ENCODE measurements around the gene PRRC2A.

The PRRC2A gene

DNA sequence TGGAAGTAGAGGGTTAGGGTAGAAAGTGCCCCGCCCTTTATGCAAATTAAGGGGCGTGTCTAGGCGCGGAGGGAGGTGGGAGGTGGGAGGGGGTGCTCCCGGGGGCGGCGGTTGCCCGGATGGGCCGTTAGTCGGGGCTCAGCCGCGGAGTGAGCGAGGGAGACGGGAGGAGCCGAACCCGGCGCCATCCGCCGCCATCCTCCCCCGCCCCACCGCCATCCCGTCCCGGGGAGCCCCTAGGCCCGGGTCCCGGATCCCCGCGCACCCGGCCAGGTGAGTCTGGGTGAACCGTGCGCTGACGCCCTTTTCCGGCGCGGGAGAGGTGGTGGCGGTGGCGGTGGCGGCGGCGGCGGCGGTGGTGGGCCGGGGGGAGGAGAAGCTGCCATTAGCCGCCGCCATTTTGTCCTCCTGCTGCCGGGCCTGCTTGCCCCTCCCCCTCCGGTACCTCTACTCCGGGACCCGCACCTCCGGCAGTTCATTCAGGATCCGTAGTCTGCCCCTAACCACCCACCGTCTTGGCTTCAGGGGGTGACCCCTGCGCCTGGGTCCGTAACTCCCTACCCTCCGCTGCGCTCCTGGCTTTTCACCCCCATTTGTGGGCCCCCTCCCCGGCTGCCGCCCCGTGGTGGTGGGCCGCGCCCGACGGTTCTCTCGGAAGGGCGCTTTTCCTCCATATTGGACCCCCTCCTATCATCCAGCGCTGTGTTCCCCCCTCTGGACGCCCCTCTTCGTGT is at the start of gene PRRC2A:
PRRC2A (plus strand) TSS at position 130 of the 734 bp plus-strand sequence. CDS start 2,075 bp downstream, outside the sequence.
- DNase-seq (ENCODE audit: low read depth, low spot score) = peak; percentile 78

DNA sequence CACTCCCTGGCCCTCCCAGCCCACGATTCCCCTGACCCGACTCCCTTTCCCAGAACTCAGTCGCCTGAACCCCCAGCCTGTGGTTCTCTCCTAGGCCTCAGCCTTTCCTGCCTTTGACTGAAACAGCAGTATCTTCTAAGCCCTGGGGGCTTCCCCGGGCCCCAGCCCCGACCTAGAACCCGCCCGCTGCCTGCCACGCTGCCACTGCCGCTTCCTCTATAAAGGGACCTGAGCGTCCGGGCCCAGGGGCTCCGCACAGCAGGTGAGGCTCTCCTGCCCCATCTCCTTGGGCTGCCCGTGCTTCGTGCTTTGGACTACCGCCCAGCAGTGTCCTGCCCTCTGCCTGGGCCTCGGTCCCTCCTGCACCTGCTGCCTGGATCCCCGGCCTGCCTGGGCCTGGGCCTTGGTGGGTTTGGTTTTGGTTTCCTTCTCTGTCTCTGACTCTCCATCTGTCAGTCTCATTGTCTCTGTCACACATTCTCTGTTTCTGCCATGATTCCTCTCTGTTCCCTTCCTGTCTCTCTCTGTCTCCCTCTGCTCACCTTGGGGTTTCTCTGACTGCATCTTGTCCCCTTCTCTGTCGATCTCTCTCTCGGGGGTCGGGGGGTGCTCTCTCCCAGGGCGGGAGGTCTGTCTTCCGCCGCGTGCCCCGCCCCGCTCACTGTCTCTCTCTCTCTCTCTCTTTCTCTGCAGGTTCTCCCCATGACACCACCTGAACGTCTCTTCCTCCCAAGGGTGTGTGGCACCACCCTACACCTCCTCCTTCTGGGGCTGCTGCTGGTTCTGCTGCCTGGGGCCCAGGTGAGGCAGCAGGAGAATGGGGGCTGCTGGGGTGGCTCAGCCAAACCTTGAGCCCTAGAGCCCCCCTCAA is 48.2 kb upstream of the PRRC2A start, which contains the start of gene LTA:
LTA (plus strand) TSS at position 249 of the 871 bp plus-strand sequence; CDS start at position 703, 454 bp downstream.
- DNase-seq (ENCODE audit: low read depth, low spot score) = no peak

DNA sequence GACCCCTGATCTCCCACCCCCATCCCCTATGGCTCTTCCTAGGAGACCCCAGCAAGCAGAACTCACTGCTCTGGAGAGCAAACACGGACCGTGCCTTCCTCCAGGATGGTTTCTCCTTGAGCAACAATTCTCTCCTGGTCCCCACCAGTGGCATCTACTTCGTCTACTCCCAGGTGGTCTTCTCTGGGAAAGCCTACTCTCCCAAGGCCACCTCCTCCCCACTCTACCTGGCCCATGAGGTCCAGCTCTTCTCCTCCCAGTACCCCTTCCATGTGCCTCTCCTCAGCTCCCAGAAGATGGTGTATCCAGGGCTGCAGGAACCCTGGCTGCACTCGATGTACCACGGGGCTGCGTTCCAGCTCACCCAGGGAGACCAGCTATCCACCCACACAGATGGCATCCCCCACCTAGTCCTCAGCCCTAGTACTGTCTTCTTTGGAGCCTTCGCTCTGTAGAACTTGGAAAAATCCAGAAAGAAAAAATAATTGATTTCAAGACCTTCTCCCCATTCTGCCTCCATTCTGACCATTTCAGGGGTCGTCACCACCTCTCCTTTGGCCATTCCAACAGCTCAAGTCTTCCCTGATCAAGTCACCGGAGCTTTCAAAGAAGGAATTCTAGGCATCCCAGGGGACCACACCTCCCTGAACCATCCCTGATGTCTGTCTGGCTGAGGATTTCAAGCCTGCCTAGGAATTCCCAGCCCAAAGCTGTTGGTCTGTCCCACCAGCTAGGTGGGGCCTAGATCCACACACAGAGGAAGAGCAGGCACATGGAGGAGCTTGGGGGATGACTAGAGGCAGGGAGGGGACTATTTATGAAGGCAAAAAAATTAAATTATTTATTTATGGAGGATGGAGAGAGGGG is 47.0 kb upstream of the PRRC2A start:
- peak; percentile 71 for DNase-seq (ENCODE audit: low read depth, low spot score)

DNA sequence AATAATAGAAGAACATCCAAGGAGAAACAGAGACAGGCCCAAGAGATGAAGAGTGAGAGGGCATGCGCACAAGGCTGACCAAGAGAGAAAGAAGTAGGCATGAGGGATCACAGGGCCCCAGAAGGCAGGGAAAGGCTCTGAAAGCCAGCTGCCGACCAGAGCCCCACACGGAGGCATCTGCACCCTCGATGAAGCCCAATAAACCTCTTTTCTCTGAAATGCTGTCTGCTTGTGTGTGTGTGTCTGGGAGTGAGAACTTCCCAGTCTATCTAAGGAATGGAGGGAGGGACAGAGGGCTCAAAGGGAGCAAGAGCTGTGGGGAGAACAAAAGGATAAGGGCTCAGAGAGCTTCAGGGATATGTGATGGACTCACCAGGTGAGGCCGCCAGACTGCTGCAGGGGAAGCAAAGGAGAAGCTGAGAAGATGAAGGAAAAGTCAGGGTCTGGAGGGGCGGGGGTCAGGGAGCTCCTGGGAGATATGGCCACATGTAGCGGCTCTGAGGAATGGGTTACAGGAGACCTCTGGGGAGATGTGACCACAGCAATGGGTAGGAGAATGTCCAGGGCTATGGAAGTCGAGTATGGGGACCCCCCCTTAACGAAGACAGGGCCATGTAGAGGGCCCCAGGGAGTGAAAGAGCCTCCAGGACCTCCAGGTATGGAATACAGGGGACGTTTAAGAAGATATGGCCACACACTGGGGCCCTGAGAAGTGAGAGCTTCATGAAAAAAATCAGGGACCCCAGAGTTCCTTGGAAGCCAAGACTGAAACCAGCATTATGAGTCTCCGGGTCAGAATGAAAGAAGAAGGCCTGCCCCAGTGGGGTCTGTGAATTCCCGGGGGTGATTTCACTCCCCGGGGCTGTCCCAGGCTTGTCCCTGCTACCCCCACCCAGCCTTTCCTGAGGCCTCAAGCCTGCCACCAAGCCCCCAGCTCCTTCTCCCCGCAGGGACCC is 46.1 kb upstream of the PRRC2A start:
- peak; percentile 50 for DNase-seq (ENCODE audit: low read depth, low spot score)

DNA sequence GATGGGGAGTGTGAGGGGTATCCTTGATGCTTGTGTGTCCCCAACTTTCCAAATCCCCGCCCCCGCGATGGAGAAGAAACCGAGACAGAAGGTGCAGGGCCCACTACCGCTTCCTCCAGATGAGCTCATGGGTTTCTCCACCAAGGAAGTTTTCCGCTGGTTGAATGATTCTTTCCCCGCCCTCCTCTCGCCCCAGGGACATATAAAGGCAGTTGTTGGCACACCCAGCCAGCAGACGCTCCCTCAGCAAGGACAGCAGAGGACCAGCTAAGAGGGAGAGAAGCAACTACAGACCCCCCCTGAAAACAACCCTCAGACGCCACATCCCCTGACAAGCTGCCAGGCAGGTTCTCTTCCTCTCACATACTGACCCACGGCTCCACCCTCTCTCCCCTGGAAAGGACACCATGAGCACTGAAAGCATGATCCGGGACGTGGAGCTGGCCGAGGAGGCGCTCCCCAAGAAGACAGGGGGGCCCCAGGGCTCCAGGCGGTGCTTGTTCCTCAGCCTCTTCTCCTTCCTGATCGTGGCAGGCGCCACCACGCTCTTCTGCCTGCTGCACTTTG is 45.1 kb upstream of the PRRC2A start, which contains the start of gene TNF:
TNF (plus strand) TSS at position 231 of the 567 bp plus-strand sequence; CDS start at position 408, 177 bp downstream.
- peak; percentile 37 for DNase-seq (ENCODE audit: low read depth, low spot score)

DNA sequence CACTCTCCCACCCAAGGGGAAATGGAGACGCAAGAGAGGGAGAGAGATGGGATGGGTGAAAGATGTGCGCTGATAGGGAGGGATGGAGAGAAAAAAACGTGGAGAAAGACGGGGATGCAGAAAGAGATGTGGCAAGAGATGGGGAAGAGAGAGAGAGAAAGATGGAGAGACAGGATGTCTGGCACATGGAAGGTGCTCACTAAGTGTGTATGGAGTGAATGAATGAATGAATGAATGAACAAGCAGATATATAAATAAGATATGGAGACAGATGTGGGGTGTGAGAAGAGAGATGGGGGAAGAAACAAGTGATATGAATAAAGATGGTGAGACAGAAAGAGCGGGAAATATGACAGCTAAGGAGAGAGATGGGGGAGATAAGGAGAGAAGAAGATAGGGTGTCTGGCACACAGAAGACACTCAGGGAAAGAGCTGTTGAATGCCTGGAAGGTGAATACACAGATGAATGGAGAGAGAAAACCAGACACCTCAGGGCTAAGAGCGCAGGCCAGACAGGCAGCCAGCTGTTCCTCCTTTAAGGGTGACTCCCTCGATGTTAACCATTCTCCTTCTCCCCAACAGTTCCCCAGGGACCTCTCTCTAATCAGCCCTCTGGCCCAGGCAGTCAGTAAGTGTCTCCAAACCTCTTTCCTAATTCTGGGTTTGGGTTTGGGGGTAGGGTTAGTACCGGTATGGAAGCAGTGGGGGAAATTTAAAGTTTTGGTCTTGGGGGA is 44.4 kb upstream of the PRRC2A start:
- no peak for DNase-seq (ENCODE audit: low read depth, low spot score)

DNA sequence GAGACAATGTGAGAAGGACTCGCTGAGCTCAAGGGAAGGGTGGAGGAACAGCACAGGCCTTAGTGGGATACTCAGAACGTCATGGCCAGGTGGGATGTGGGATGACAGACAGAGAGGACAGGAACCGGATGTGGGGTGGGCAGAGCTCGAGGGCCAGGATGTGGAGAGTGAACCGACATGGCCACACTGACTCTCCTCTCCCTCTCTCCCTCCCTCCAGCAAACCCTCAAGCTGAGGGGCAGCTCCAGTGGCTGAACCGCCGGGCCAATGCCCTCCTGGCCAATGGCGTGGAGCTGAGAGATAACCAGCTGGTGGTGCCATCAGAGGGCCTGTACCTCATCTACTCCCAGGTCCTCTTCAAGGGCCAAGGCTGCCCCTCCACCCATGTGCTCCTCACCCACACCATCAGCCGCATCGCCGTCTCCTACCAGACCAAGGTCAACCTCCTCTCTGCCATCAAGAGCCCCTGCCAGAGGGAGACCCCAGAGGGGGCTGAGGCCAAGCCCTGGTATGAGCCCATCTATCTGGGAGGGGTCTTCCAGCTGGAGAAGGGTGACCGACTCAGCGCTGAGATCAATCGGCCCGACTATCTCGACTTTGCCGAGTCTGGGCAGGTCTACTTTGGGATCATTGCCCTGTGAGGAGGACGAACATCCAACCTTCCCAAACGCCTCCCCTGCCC is 43.5 kb upstream of the PRRC2A start:
- no peak for DNase-seq (ENCODE audit: low read depth, low spot score)

DNA sequence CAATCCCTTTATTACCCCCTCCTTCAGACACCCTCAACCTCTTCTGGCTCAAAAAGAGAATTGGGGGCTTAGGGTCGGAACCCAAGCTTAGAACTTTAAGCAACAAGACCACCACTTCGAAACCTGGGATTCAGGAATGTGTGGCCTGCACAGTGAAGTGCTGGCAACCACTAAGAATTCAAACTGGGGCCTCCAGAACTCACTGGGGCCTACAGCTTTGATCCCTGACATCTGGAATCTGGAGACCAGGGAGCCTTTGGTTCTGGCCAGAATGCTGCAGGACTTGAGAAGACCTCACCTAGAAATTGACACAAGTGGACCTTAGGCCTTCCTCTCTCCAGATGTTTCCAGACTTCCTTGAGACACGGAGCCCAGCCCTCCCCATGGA is 42.9 kb upstream of the PRRC2A start:
- no peak for DNase-seq (ENCODE audit: low read depth, low spot score)

DNA sequence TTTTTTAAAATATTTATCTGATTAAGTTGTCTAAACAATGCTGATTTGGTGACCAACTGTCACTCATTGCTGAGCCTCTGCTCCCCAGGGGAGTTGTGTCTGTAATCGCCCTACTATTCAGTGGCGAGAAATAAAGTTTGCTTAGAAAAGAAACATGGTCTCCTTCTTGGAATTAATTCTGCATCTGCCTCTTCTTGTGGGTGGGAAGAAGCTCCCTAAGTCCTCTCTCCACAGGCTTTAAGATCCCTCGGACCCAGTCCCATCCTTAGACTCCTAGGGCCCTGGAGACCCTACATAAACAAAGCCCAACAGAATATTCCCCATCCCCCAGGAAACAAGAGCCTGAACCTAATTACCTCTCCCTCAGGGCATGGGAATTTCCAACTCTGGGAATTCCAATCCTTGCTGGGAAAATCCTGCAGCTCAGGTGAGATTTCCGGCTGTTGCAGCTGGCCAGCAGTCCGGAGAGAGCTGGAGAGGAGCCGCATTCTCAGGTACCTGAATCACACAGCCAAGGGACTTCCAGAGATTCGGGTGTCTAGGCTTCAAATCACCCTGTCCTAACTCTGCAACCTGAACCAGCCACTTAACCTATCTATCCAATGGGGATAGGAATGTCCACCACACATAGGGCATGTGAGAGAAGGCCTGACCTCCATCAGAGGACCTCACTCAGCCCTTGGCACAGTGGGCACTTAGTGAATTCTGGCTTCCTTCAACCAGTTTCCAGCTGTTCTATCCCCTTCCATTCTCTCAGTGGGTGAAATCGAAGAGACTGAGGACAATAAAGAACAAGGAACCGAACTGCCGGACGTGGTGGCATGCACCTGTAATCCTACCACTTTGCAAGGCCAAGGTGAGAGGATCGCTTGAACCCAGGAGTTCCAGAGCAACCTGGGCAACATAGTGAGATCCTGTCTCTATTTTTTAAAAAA is 42.1 kb upstream of the PRRC2A start:
- DNase-seq (ENCODE audit: low read depth, low spot score) = peak; percentile 96

DNA sequence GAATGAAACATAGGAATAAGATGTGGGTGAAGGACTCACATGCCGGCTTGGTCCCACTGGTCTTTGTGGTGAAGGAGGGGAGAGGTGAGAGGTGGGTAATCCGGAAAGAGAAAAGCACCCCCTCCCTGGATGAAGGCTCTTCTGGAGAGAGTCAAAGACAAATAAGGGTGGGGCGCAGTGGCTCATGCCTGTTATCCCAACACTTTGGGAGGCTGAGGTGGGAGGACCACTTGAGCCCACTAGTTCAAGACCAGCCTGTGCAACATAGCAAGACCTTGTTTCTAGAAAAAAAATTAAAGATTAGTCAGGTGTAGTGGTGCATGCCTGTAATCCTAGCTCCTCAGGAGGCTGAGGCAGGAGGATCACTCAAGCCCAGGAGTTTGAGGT is 41.4 kb upstream of the PRRC2A start:
- DNase-seq (ENCODE audit: low read depth, low spot score) = no peak

DNA sequence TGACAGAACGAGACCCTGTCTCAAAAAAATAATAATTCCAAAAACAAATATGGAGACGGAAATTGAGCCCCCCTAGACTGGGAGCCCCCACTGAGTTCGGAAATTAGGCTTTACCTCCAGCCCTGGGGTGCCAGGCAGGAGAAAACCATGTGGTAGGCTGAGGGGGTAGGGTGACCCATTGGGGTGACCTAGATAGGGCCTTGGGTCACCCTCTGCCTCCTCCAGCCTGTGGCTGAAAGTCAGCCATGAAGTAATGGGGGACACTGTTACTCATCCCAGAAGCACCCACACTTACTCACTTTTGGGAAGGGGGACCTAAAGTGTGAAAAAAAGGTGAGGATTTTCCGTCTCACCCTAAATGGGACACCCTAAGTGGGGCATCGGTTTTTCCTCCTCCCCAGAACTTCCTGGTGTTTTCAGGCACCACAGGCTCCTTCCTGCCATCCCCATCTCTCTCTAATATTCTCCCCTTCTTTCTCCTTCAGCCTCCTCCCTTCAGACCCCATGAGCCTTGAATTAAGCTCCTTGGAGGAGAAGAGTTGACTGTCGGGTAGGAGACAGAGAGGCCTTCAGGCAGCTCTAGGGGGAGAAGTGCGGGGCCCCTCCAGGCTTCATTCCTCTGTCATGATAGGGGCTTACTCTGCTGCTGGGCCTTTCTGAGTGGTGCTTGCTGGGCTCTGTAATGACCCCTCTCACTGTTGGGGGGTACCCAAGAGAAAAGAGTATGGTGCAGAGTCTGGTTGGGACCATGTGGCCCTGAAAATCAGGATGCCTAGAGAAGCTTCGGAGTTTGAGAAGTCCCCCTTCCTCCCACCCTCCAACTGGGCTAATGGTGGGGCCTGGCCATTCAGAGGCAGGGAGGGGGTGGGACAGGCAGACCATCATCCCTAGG is 40.7 kb upstream of the PRRC2A start:
- DNase-seq (ENCODE audit: low read depth, low spot score) = no peak

DNA sequence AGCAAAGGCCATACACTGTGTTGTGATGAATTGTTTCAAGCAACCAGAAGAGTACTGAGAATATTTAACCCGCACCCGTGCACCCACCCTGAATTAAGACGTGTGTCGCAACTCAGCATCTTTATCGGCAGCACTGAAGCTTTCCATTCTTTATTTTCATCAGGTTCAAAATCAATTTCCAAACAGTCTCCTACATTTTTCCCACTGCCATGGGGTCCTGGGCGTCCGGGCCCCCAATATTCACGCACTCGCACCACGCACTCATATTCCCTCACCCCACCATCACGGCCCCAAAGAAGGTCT is 40.1 kb upstream of the PRRC2A start:
- DNase-seq (ENCODE audit: low read depth, low spot score) = no peak

DNA sequence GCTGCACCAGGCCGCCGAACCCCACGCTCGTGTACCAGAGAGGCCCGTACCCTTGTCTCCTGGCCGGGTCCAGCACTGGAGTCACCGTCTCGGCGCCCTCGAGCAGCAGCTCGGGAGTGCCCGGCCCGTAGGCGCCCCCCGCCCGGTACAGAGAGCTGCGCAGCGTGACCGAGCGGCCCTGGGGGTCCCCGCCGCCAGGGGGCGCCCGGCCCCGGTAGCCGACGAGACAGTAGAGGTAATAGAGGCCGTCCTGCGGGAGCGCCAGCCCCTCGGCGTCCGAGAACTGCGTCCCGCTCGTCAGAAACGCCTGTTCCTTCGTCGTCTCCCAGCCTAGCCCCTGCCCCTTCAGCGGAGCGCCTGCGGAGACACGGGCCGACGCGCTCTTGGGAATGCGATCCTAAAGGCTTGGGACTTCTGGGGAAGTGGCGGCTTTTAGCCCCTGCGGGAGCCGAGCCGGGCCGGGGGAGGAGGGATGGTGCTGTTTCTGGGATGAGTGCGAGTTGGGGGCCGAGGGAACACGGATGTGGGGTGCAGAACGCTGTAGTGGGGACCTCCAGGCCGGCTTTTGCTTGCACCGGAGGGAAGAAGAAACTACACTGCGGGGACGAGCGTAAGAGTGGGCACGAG is 39.6 kb upstream of the PRRC2A start:
- peak; percentile 94 for DNase-seq (ENCODE audit: low read depth, low spot score)

DNA sequence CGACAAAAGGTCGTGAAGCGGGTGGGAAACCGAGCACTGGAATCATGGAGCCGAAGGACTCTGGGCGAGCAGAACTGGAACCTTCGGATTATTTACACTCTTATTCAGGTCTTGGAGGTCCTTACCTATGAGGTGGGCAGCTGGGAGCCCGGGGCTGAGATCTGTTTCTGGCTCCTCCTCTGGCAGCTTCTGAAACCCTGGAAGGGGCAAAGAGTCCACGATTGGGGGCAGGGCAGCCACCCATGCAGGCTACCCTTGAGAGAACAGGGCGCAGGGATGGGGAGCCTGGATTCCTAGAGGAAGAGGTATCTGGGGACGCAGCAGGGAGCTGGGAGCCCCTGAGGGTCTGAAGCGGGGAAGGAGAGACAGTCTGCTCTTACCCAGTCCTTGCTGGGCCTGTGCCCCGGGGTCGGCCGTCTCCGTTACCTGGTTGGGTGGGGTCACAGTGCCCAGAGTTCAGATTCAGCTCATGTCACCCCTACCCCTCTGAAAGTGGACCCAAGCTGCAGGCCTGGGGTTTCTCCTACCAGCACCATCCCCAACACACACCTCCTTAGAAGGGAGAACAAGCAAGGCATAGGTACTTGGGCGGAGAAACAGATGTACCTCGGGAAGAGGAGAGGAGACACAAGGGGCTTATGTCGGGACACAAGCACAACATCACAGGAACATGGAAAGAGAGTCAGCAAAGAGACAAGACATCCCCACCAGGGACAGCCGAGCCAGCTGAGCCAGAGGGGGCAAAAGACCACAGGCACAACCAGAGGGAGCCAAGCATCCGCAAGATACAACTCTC is 38.9 kb upstream of the PRRC2A start:
- peak; percentile 30 for DNase-seq (ENCODE audit: low read depth, low spot score)

DNA sequence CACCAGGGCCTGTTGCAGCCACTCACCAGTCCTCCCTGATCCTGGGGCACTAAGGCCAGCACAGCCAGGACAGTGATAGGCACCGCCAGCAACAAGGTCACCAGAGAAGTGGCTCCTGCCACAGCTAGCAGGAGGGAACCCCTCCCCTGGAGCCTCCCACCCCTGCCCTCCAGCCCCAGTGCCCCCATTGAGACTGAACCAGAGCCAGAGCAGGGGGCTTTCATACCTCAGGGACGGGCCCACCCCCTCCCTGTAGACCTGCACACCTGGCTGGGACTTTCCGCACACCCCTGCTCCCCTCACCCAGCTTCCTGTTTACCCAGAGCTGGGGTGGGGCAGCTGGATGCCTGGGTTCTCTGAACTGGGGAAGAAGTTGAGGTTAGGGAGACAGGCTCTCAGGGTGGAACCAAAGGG is 38.3 kb upstream of the PRRC2A start, which contains the start of gene LTB:
LTB (minus strand) TSS at position 195 of the 414 bp plus-strand sequence; CDS start at position 188, 7 bp downstream.
- no peak for DNase-seq (ENCODE audit: low read depth, low spot score)

Measured in ELF-1 (cell line).